H1 (cell line): ENCODE measurements around the gene PLCB1. TPM values are rescaled to one million over a fixed set of nuclear protein-coding genes. Genes with fewer than 3 reads are reported as not detected.

Source experiments
- CTCF ChIA-PET: fragments of 300-600 bp; sonication (Branson Sonifier 250); formaldehyde crosslinking; loops from one replicate; lab custom pipeline; 2021; ENCODE audit not compliant: partially characterized antibody; lab: Charles Lee
- POLR2A ChIA-PET: fragments of 300-600 bp; sonication (Branson Sonifier 250); formaldehyde crosslinking; loops from one replicate; lab custom pipeline; 2021; ENCODE audit warnings: inconsistent platforms; ENCODE audit not compliant: partially characterized antibody; lab: Charles Lee
- DNase-seq, 2 experiments: peaks; one replicate each; pipeline versions ENCODE4 v3.0.0 to v3.0.0-alpha.2; 2010 to 2022; ENCODE audit warnings: low spot score in 2 of 2, low read depth in 1 of 2, mixed read lengths in 1 of 2
- FAIRE-seq: peaks from 2 replicates; lab custom pipeline; 2011; peaks lifted over from hg19 to GRCh38; lab: Jason Lieb, UNC
- H2AFZ ChIP-seq: 2 replicates; pipeline ENCODE4 v1.8.1; 2012; ENCODE audit warnings: low read length, inconsistent platforms
- H2AK5ac ChIP-seq: 2 replicates; pipeline ENCODE4 v1.6.1; 2013; ENCODE audit warnings: low read depth, low read length
- H2BK120ac ChIP-seq: replicated peaks from 2 replicates; pipeline ENCODE3; 2013; ENCODE audit warnings: low read depth, low read length, inconsistent platforms
- H2BK12ac ChIP-seq: 2 replicates; pipeline ENCODE4 v1.6.1; 2013; ENCODE audit warnings: low read depth, low read length
- H2BK15ac ChIP-seq: 2 replicates; pipeline ENCODE4 v1.6.1; 2013; ENCODE audit warnings: low read length
- H2BK20ac ChIP-seq: 2 replicates; pipeline ENCODE4 v1.6.1; 2013; ENCODE audit warnings: low read length
- H2BK5ac ChIP-seq: 2 replicates; pipeline ENCODE4 v1.6.1; 2013; ENCODE audit warnings: low read depth, low read length
- H3K14ac ChIP-seq: 2 replicates; pipeline ENCODE4 v1.6.1; 2013; ENCODE audit warnings: inconsistent platforms; ENCODE audit not compliant: insufficient read length
- H3K18ac ChIP-seq: 2 replicates; pipeline ENCODE4 v1.6.1; 2013; ENCODE audit warnings: low read length; ENCODE audit errors: extremely low read depth
- H3K23ac ChIP-seq: 2 replicates; pipeline ENCODE4 v1.6.1; 2013; ENCODE audit warnings: inconsistent platforms; ENCODE audit not compliant: insufficient read length
- H3K23me2 ChIP-seq: 2 replicates; pipeline ENCODE4 v1.6.1; 2013; ENCODE audit warnings: low read depth, low read length
- H3K27ac ChIP-seq: 2 replicates; pipeline ENCODE4 v1.6.1; 2011; ENCODE audit warnings: low read depth, low read length, inconsistent platforms
- H3K27me3 ChIP-seq, 4 experiments: replicated peaks in 1 of 4; 1 replicate in 1 of 4; 2 replicates in 3 of 4; pipeline versions ENCODE4 v1.6.1 to v1.8.1; 2011 to 2013; ENCODE audit warnings: low read length in 3 of 4, mild to moderate bottlenecking in 3 of 4, inconsistent platforms in 2 of 4, mixed read lengths in 2 of 4, moderate library complexity in 1 of 4; ENCODE audit not compliant: control insufficient read depth in 3 of 4, insufficient read depth in 3 of 4; ENCODE audit errors: extremely low read depth in 1 of 4
- H3K36me3 ChIP-seq, 4 experiments: 2 replicates each; pipeline versions ENCODE4 v1.6.1 to v1.8.1; 2011 to 2013; ENCODE audit warnings: mild to moderate bottlenecking in 4 of 4, low read length in 3 of 4, moderate library complexity in 2 of 4, control low read depth in 1 of 4, inconsistent platforms in 1 of 4; ENCODE audit not compliant: insufficient read depth in 4 of 4, control insufficient read depth in 2 of 4
- H3K4ac ChIP-seq: replicated peaks from 2 replicates; pipeline ENCODE3; 2013; ENCODE audit warnings: low read length, low read depth, mixed read lengths, inconsistent platforms; ENCODE audit not compliant: insufficient read length
- H3K4me1 ChIP-seq, 4 experiments: replicated peaks in 1 of 4; 1 replicate in 1 of 4; 2 replicates in 3 of 4; pipeline versions ENCODE4 v1.6.1 to v1.8.1; 2011 to 2013; ENCODE audit warnings: low read length in 3 of 4, inconsistent platforms in 2 of 4, mixed read lengths in 1 of 4; ENCODE audit not compliant: insufficient read depth in 4 of 4, control insufficient read depth in 3 of 4
- H3K4me2 ChIP-seq, 2 experiments: 2 replicates each; pipeline versions ENCODE4 v1.6.1 to v1.8.1; 2011 to 2013; ENCODE audit warnings: low read depth in 2 of 2, low read length in 2 of 2, control low read depth in 1 of 2, inconsistent platforms in 1 of 2, mild to moderate bottlenecking in 1 of 2; ENCODE audit not compliant: insufficient read depth in 1 of 2
- H3K4me3 ChIP-seq, 4 experiments: fragments of 200-600, 300-600 bp in 1 of 4; sonication (generic), shearing (Covaris generic), sonication (Bioruptor Twin) in 1 of 4; 2 replicates each; pipeline versions ENCODE4 v1.5.1 to v1.8.1; 2011 to 2016; ENCODE audit warnings: low read length in 4 of 4, low read depth in 3 of 4, control low read depth in 2 of 4, inconsistent platforms in 2 of 4, mild to moderate bottlenecking in 2 of 4, mixed read lengths in 1 of 4, moderate library complexity in 1 of 4; ENCODE audit not compliant: insufficient read depth in 2 of 4; ENCODE audit errors: extremely low read depth in 1 of 4
- H3K56ac ChIP-seq: replicated peaks from 2 replicates; pipeline ENCODE3; 2013; ENCODE audit warnings: low read depth, mild to moderate bottlenecking, mixed read lengths, low read length, inconsistent platforms; ENCODE audit not compliant: insufficient read length
- H3K79me1 ChIP-seq: 2 replicates; pipeline ENCODE4 v1.6.1; 2013; ENCODE audit warnings: low read depth, low read length, control low read depth
- H3K79me2 ChIP-seq, 2 experiments: 2 replicates each; pipeline versions ENCODE4 v1.6.1 to v1.8.1; 2012 to 2013; ENCODE audit warnings: low read length in 2 of 2, mild to moderate bottlenecking in 2 of 2, inconsistent platforms in 1 of 2; ENCODE audit not compliant: insufficient read depth in 2 of 2, control insufficient read depth in 1 of 2
- H3K9ac ChIP-seq, 4 experiments: replicated peaks in 1 of 4; 1 replicate in 1 of 4; 2 replicates in 3 of 4; pipeline versions ENCODE4 v1.6.1 to v1.8.1; 2011 to 2013; ENCODE audit warnings: low read depth in 3 of 4, low read length in 3 of 4, control low read depth in 2 of 4, mild to moderate bottlenecking in 2 of 4, moderate library complexity in 2 of 4, inconsistent platforms in 1 of 4; ENCODE audit errors: extremely low read depth in 1 of 4
- H3K9me3 ChIP-seq, 2 experiments: 2 replicates each; pipeline versions ENCODE4 v1.6.1 to v1.8.1; 2012 to 2013; ENCODE audit warnings: mild to moderate bottlenecking in 2 of 2, moderate library complexity in 2 of 2, control low read depth in 1 of 2, inconsistent platforms in 1 of 2, low read depth in 1 of 2, low read length in 1 of 2, mixed read lengths in 1 of 2; ENCODE audit not compliant: insufficient read depth in 2 of 2
- H4K20me1 ChIP-seq, 2 experiments: replicated peaks in 1 of 2; 2 replicates each; pipeline versions ENCODE3 to v1.8.1; 2011 to 2013; ENCODE audit warnings: inconsistent platforms in 2 of 2, low read length in 2 of 2, mild to moderate bottlenecking in 1 of 2; ENCODE audit not compliant: insufficient read depth in 2 of 2, control insufficient read depth in 1 of 2
- H4K5ac ChIP-seq: 2 replicates; pipeline ENCODE4 v1.6.1; 2013; ENCODE audit warnings: low read length, low read depth, mixed read lengths, inconsistent platforms; ENCODE audit not compliant: insufficient read length
- H4K8ac ChIP-seq: 2 replicates; pipeline ENCODE4 v1.8.0; 2013; ENCODE audit warnings: mild to moderate bottlenecking, moderate library complexity, low read length, inconsistent platforms; ENCODE audit not compliant: insufficient read depth; ENCODE audit errors: extremely low read depth
- H4K91ac ChIP-seq: replicated peaks from 2 replicates; pipeline ENCODE3; 2013; ENCODE audit warnings: low read length, mixed read lengths, inconsistent platforms; ENCODE audit not compliant: insufficient read length
- CTBP2 ChIP-seq: IDR thresholded peaks from 2 replicates; pipeline ENCODE4 v1.7.0; 2011; ENCODE audit warnings: borderline replicate concordance, mild to moderate bottlenecking, moderate library complexity, mixed read lengths, low read length; ENCODE audit not compliant: insufficient read depth, insufficient read length
- HDAC6 ChIP-seq: IDR thresholded peaks from one replicate; pipeline ENCODE4 v1.7.1; 2012; ENCODE audit warnings: low read depth, mild to moderate bottlenecking, inconsistent platforms, low read length, moderate library complexity
- KDM4A ChIP-seq: IDR thresholded peaks from one replicate; pipeline ENCODE4 v1.7.1; 2012; ENCODE audit warnings: low read depth, mild to moderate bottlenecking, moderate library complexity, low read length, inconsistent platforms; ENCODE audit not compliant: severe bottlenecking
- KDM5A ChIP-seq: fragments of 200-600 bp; IDR thresholded peaks from 2 replicates; pipeline ENCODE4 v1.7.1; 2012; ENCODE audit warnings: mild to moderate bottlenecking, low read length, inconsistent platforms, mixed read lengths
- MAFK ChIP-seq: IDR thresholded peaks from 2 replicates; pipeline ENCODE4 v1.6.1; 2012; ENCODE audit warnings: low read depth, mild to moderate bottlenecking, improper control_type of control experiment, low read length
- POLR2A ChIP-seq, 2 experiments: IDR thresholded peaks; 1 replicate in 1 of 2; 2 replicates in 1 of 2; pipeline ENCODE4 v1.6.1; 2011; ENCODE audit warnings: low read depth in 2 of 2, low read length in 2 of 2, mild to moderate bottlenecking in 2 of 2; ENCODE audit errors: control extremely low read depth in 1 of 2
- RAD21 ChIP-seq, 2 experiments: IDR thresholded peaks in 1 of 2; conservative IDR thresholded peaks in 1 of 2; 2 replicates each; pipeline ENCODE4 v1.6.1; 2011; ENCODE audit warnings: low read depth in 2 of 2, low read length in 2 of 2, improper control_type of control experiment in 1 of 2, inconsistent platforms in 1 of 2, mild to moderate bottlenecking in 1 of 2, moderate library complexity in 1 of 2
- SAP30 ChIP-seq: fragments of 300-600 bp; sonication (generic); IDR thresholded peaks from 2 replicates; pipeline ENCODE4 v1.7.1; 2012; ENCODE audit warnings: low read length, moderate library complexity, mild to moderate bottlenecking, inconsistent platforms; ENCODE audit not compliant: insufficient read depth, insufficient replicate concordance
- SP4 ChIP-seq: IDR thresholded peaks from 2 replicates; pipeline ENCODE4 v1.6.1; 2012; ENCODE audit warnings: low read length, inconsistent platforms
- YY1 ChIP-seq: IDR thresholded peaks from 2 replicates; pipeline ENCODE4 v1.6.1; 2011; ENCODE audit warnings: low read depth, mild to moderate bottlenecking, low read length
- WGBS, 2 experiments: shearing (Covaris generic) in 1 of 2; methylation state at CpG; one replicate each; pipeline versions ENCODE4 v1.1.6 to v1.1.7; 2013 to 2015; ENCODE audit warnings: low lambda C conversion rate in 2 of 2, mixed read lengths in 2 of 2, inconsistent platforms in 1 of 2, low coverage in 1 of 2, missing lambda C conversion rate in 1 of 2; ENCODE audit not compliant: insufficient replicate concordance in 2 of 2, insufficient coverage in 1 of 2, insufficient read length in 1 of 2; ENCODE audit errors: extremely low coverage in 1 of 2, missing lambda C conversion rate in 1 of 2; 5-methylcytosine and 5-hydroxymethylcytosine counted together
- polyA plus RNA-seq, 7 experiments: library from polyadenylated mRNA; depleted of rRNA in 3 of 7; stranded (reverse) in 5 of 7; unstranded in 2 of 7; fragments of >200 nt in 5 of 7; fragments of 200-250 nt in 2 of 7; gene quantifications; 1 replicate in 5 of 7; 2 replicates in 1 of 7; 4 replicates in 1 of 7; pipeline versions ENCODE4 v1.2.1 to v1.2.3, GENCODE V29; 2011 to 2013; ENCODE audit warnings: missing spikeins in 2 of 7, mixed read lengths in 2 of 7
- total RNA-seq: library from RNA; stranded (reverse); fragmentation: NEBNext Ultra II Directional; extraction: Animal tissue kit (Norgen Biotek cat#: 25700); gene quantifications from 2 replicates; pipeline ENCODE4 v1.2.1, GENCODE V29; 2021
- TF ChIP-seq, protein P1 (sequence below): IDR thresholded peaks from 2 replicates; pipeline ENCODE4 v1.6.1; 2011; ENCODE audit warnings: low read length, improper control_type of control experiment

Gene PLCB1
- total and polyA plus RNA-seq, 2 of the 8 experiments (the other 6 are each of a cell fraction or from before 2014, with no cell fraction given) = 2.6 to 9.1 TPM

DNA sequence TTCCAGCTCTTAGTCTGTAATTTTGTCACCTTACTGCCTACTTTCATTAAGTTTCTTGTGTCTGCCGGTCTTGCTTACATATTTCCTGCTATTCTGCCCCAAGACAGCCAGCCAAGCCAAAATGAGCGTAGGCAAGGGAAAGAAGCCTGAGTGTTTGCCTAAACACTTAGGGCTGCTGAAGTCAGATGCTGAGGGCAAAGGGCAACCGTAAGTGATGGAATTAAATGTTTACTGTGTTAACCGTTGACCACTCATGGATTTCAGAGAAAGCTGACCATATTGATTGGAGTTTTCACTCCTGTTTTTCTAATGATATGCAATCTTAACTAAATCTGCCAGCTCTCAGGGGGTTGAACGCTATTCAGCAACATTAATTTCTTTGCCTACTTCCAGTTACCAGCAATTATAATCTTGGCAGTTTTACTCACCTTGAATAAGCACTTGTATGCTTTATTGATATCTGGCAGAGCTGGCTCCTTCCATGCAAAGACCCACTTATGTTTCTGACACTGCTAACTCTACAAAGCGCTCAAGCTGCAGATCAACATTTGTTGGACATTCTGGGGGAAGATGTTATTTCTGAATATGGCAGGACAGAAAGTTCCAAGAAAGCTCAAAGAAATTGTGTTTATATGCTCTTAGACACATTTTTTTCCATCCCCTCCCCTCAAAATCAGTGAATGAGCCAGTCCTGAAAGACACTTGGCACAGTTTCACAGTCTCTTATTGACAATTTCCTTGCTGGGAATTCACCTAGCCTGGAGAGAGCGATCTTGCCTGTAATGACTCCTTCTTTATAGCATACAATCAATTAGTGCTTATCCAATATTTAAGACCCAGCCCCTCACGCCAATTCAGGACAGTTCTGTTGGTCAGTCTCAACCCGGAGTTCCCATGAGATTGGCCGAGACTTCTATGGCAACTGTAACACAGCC, 183.8 kb downstream of the PLCB1 start:
- no peaks in the 10 kb centered on the region for H3K36me3 ChIP-seq
- no peak overlapping the region for H2AFZ ChIP-seq
- H3K18ac ChIP-seq = no peak overlapping the region
- DNase-seq (no peak), FAIRE-seq (no peak)
- no peak overlapping the region for H2AK5ac ChIP-seq
- H3K4me1 ChIP-seq = peaks cover 0 to 3% (median 0%) of the 10 kb centered on the region in 4 experiments; a peak in 2 of 7 replicates
- H2BK12ac ChIP-seq = no peak overlapping the region
- ChIA-PET CTCF (interaction anchor here (3.8 kb wide), 1 partner anchor 10 kb away, joined by 21 read pairs; no protein-coding TSS in a partner anchor), POLR2A (no interaction called here)
- no peak overlapping the region for H3K4ac ChIP-seq
- no peaks in the 10 kb centered on the region for H3K23me2 ChIP-seq
- no peak overlapping the region for H3K4me2 ChIP-seq
- H3K79me1 ChIP-seq = no peaks in the 10 kb centered on the region
- H3K79me2 ChIP-seq = no peaks in the 10 kb centered on the region
- H3K27ac ChIP-seq = no peak overlapping the region
- H3K9me3 ChIP-seq = no peaks in the 10 kb centered on the region
- H4K20me1 ChIP-seq = no peaks in the 10 kb centered on the region
- WGBS, 2 experiments = 95% methylated on average over 10 of the region's 10 CpGs; no CpG with 5 or more reads in 1 of the 2 experiments
- no peaks in the 10 kb centered on the region for H3K27me3 ChIP-seq
- H4K91ac ChIP-seq = no peak overlapping the region
- no peak overlapping the region for H2BK5ac ChIP-seq
- H3K4me3 ChIP-seq = no peak overlapping the region
- H2BK120ac ChIP-seq = no peak overlapping the region
- H3K9ac ChIP-seq = no peak overlapping the region
- no peak overlapping the region for H3K56ac ChIP-seq
- no peak overlapping the region for H3K23ac ChIP-seq
- no peak overlapping the region for H4K8ac ChIP-seq
- no peak overlapping the region for H3K14ac ChIP-seq
- H4K5ac ChIP-seq = no peak overlapping the region
- no peak overlapping the region for H2BK15ac ChIP-seq
- H2BK20ac ChIP-seq = no peak overlapping the region
- TF ChIP-seq HDAC6 = no peak
- no peak for TF ChIP-seq CTBP2
- no peak for TF ChIP-seq YY1
- TF ChIP-seq KDM4A = no peak
- TF ChIP-seq RAD21 (IDR thresholded peaks at IDR 0.05 in 1 of 2, conservative IDR thresholded peaks at IDR 0.05 in 1 of 2; ENCODE audit: low read depth in 2 of 2, low read length in 2 of 2) = no peak
- no peak for TF ChIP-seq POLR2A (IDR thresholded peaks at IDR 0.05; ENCODE audit: control extremely low read depth in 1 of 2, low read depth in 2 of 2, low read length in 2 of 2)
- TF ChIP-seq SAP30 = no peak
- no peak for TF ChIP-seq KDM5A
- no peak for TF ChIP-seq MAFK
- TF ChIP-seq, protein P1, sequence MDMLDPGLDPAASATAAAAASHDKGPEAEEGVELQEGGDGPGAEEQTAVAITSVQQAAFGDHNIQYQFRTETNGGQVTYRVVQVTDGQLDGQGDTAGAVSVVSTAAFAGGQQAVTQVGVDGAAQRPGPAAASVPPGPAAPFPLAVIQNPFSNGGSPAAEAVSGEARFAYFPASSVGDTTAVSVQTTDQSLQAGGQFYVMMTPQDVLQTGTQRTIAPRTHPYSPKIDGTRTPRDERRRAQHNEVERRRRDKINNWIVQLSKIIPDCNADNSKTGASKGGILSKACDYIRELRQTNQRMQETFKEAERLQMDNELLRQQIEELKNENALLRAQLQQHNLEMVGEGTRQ = no peak
- no peak for TF ChIP-seq SP4
